DOHH2 (cell line): ENCODE results near the gene APOBEC4.

Experiments
- H3F3A ChIP-seq: fragments of 200-600 bp; sonication (generic), shearing (Covaris generic); 2 replicates; pipeline ENCODE4 v1.6.0; 2016; ENCODE audit warnings: antibody characterized with exemption, mild to moderate bottlenecking; ENCODE audit not compliant: control insufficient read depth, insufficient read depth
- H3K27ac ChIP-seq: fragments of 200-600 bp; sonication (generic); 2 replicates; pipeline ENCODE4 v1.5.1; 2014; ENCODE audit warnings: low read depth, mild to moderate bottlenecking, low read length, moderate library complexity
- H3K27me3 ChIP-seq: fragments of 200-600 bp; sonication (generic); 2 replicates; pipeline ENCODE4 v1.6.1; 2014; ENCODE audit warnings: mild to moderate bottlenecking, low read length, mixed read lengths; ENCODE audit not compliant: control insufficient read depth
- H3K36me3 ChIP-seq: fragments of 200-600 bp; sonication (generic); 2 replicates; pipeline ENCODE4 v1.6.1; 2014; ENCODE audit warnings: mild to moderate bottlenecking, low read length, moderate library complexity, mixed read lengths; ENCODE audit not compliant: control insufficient read depth
- H3K4me1 ChIP-seq: fragments of 200-600 bp; sonication (generic); 2 replicates; pipeline ENCODE4 v1.6.1; 2014; ENCODE audit warnings: mild to moderate bottlenecking, low read length, mixed read lengths; ENCODE audit not compliant: control insufficient read depth
- H3K4me2 ChIP-seq: fragments of 200-600 bp; sonication (generic); 2 replicates; pipeline ENCODE4 v1.6.0; 2014; ENCODE audit warnings: mild to moderate bottlenecking, low read length, moderate library complexity
- H3K4me3 ChIP-seq: fragments of 200-600 bp; sonication (generic); 2 replicates; pipeline ENCODE4 v1.5.1; 2014; ENCODE audit warnings: mild to moderate bottlenecking, low read length, mixed read lengths
- H3K79me2 ChIP-seq: fragments of 200-600 bp; sonication (generic); 2 replicates; pipeline ENCODE4 v1.6.1; 2014; ENCODE audit warnings: mild to moderate bottlenecking, low read length, mixed read lengths; ENCODE audit not compliant: control insufficient read depth
- H3K9me2 ChIP-seq: fragments of 200-600 bp; sonication (generic); replicated peaks from 2 replicates; pipeline ENCODE4 v1.6.1; 2014; ENCODE audit warnings: mild to moderate bottlenecking, low read length, mixed read lengths; ENCODE audit not compliant: control insufficient read depth
- H3K9me3 ChIP-seq: fragments of 200-600 bp; sonication (generic); 2 replicates; pipeline ENCODE4 v1.6.1; 2014; ENCODE audit warnings: antibody characterized with exemption, low read length, mixed read lengths; ENCODE audit not compliant: control insufficient read depth, insufficient read depth
- H4K20me1 ChIP-seq: fragments of 200-600 bp; sonication (generic); 2 replicates; pipeline ENCODE4 v1.6.0; 2014; ENCODE audit warnings: low read depth, mild to moderate bottlenecking, antibody characterized with exemption, low read length, moderate library complexity; ENCODE audit not compliant: control insufficient read depth, insufficient read depth
- CTCF ChIP-seq: fragments of 200-600 bp; sonication (generic); IDR thresholded peaks from one replicate; pipeline ENCODE4 v1.5.1; 2014; ENCODE audit warnings: antibody characterized with exemption, mild to moderate bottlenecking, low read depth, low read length; ENCODE audit not compliant: poor library complexity, severe bottlenecking
- EZH2phosphoT487 ChIP-seq: fragments of 200-600 bp; sonication (generic); IDR thresholded peaks from 2 replicates; pipeline ENCODE4 v1.6.1; 2017; ENCODE audit warnings: borderline replicate concordance, mild to moderate bottlenecking, antibody characterized with exemption, low read length, moderate library complexity, mixed read lengths

Gene APOBEC4

GRCh38 chr1:183675883-183676585 is 22.9 kb upstream of the APOBEC4 start:
- Histone ChIP-seq H3K4me2 (no peak overlapping the region), H3K4me3 (no peak overlapping the region), H3K36me3 (no peaks in the 10 kb centered on the region), H3F3A (no peaks in the 10 kb centered on the region), H3K4me1 (no peaks in the 10 kb centered on the region), H3K79me2 (no peaks in the 10 kb centered on the region), H3K9me2 (no peaks in the 10 kb centered on the region), H3K27ac (no peak overlapping the region), H4K20me1 (no peaks in the 10 kb centered on the region), H3K27me3 (peaks cover 15% of the 10 kb centered on the region), H3K9me3 (no peaks in the 10 kb centered on the region; the same call in 1 of the 2 replicates)
- TF ChIP-seq EZH2phosphoT487 (no peak), CTCF (no peak)

- no peaks in the 10 kb centered on the region; the same call in 1 of the 2 replicates for H3K9me3 ChIP-seq
- H3K4me2 ChIP-seq, result no peak overlapping the region
- no peaks in the 10 kb centered on the region for H3K79me2 ChIP-seq
- H3K36me3 ChIP-seq, result no peaks in the 10 kb centered on the region
- no peaks in the 10 kb centered on the region for H3F3A ChIP-seq
- no peak overlapping the region for H3K4me3 ChIP-seq
- H4K20me1 ChIP-seq, result no peaks in the 10 kb centered on the region
- no peak overlapping the region for H3K27ac ChIP-seq
- no peak for TF ChIP-seq EZH2phosphoT487
- no peak for TF ChIP-seq CTCF
- no peaks in the 10 kb centered on the region for H3K4me1 ChIP-seq
- H3K9me2 ChIP-seq, result no peaks in the 10 kb centered on the region
- H3K27me3 ChIP-seq, result peaks cover 15% of the 10 kb centered on the region
These were observed 22.3 kb upstream of the APOBEC4 start for GRCh38 chr1:183675381-183675780.

- Histone ChIP-seq H3K9me2 (no peaks in the 10 kb centered on the region), H4K20me1 (no peaks in the 10 kb centered on the region), H3K27ac (no peak overlapping the region), H3K4me2 (no peak overlapping the region), H3F3A (no peaks in the 10 kb centered on the region), H3K27me3 (peaks cover 15% of the 10 kb centered on the region), H3K4me1 (no peaks in the 10 kb centered on the region), H3K79me2 (no peaks in the 10 kb centered on the region), H3K4me3 (no peak overlapping the region), H3K9me3 (no peaks in the 10 kb centered on the region; the same call in 1 of the 2 replicates), H3K36me3 (no peaks in the 10 kb centered on the region)
- TF ChIP-seq CTCF (no peak), EZH2phosphoT487 (no peak)
These were observed 21.8 kb upstream of the APOBEC4 start for GRCh38 chr1:183674886-183675285.
